Cardiac muscle cell (in vitro differentiated cells and primary cell): Measurements from ENCODE around the gene TMEM205. TPM values are rescaled to one million over a fixed set of nuclear protein-coding genes. Genes with fewer than 3 reads are reported as not detected.
A peak's percentile ranks its signal among the peaks of the same experiment; 100 is the strongest.

ENCODE experiments used
- DNase-seq, 2 donors: peaks; one replicate each; pipeline versions ENCODE4 v3.0.0 to v3.0.0-alpha.2; 2010 to 2017; ENCODE audit warnings: low read depth in 1 of 2, low spot score in 1 of 2
- H3K27ac ChIP-seq: fragments of 200-600 bp; sonication (generic); 2 replicates; pipeline ENCODE4 v1.5.1; 2016
- H3K27me3 ChIP-seq: fragments of 200-600 bp; sonication (generic); 2 replicates; pipeline ENCODE4 v1.6.0; 2016; ENCODE audit warnings: control low read depth
- H3K36me3 ChIP-seq: fragments of 200-600 bp; sonication (generic); 2 replicates; pipeline ENCODE4 v1.5.1; 2016; ENCODE audit warnings: control low read depth
- H3K4me1 ChIP-seq: fragments of 200-600 bp; sonication (generic); 2 replicates; pipeline ENCODE4 v1.8.1; 2017; ENCODE audit warnings: low read depth, mild to moderate bottlenecking, mixed run types
- H3K4me3 ChIP-seq: fragments of 200-600 bp; sonication (generic); 2 replicates; pipeline ENCODE4 v1.5.1; 2016; ENCODE audit warnings: mild to moderate bottlenecking
- H3K9me3 ChIP-seq: fragments of 200-600 bp; sonication (generic); 2 replicates; pipeline ENCODE4 v1.5.1; 2017; ENCODE audit warnings: low read depth, mild to moderate bottlenecking, control low read depth
- polyA plus RNA-seq: library from polyadenylated mRNA; unstranded; fragments of >200 nt; fragmentation: Nextera tagmentation; extraction: Ambion mirVana; gene quantifications from 2 replicates; pipeline ENCODE4 v1.2.1, GENCODE V29; 2016
- total RNA-seq: library from RNA; depleted of rRNA; stranded (reverse); fragments of >200 nt; gene quantifications from 2 replicates; pipeline ENCODE4 v1.2.3, GENCODE V29; 2016
- TF ChIP-seq, protein P1 (sequence below): IDR thresholded peaks from 2 replicates; pipeline ENCODE4 v1.5.1; 2012; ENCODE audit warnings: low read depth, mild to moderate bottlenecking, low read length

Gene TMEM205
- total and polyA plus RNA-seq, 2 experiments from 2014 or later: 137 to 154 TPM

GRCh38 chr19:11331502-11331901, 14.6 kb downstream of the TMEM205 start:
- no peaks in the 10 kb centered on the region for H3K9me3 ChIP-seq

DNA sequence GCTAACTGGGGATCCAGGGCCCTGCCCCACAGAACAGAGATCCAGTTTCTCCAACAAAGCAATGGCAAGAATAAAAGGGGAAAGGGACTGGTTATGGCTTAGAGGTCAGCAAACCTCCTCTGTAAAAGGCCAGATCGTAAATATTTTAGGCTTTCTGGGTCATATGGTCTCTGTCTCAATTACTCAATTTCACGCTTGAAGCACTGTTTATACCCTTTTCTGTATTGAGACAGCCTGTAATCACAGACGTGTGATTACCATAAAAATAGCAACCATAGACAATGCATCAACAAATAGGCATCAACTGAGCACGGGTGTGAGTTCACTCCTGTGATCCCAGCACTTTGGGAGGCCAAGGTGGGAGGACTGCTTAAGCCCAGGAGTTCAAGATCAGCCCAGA, 15.9 kb downstream of the TMEM205 start:
- H3K9me3 ChIP-seq: no peaks in the 10 kb centered on the region
- no peak overlapping the region for H3K27ac ChIP-seq
- TF ChIP-seq, protein P1, sequence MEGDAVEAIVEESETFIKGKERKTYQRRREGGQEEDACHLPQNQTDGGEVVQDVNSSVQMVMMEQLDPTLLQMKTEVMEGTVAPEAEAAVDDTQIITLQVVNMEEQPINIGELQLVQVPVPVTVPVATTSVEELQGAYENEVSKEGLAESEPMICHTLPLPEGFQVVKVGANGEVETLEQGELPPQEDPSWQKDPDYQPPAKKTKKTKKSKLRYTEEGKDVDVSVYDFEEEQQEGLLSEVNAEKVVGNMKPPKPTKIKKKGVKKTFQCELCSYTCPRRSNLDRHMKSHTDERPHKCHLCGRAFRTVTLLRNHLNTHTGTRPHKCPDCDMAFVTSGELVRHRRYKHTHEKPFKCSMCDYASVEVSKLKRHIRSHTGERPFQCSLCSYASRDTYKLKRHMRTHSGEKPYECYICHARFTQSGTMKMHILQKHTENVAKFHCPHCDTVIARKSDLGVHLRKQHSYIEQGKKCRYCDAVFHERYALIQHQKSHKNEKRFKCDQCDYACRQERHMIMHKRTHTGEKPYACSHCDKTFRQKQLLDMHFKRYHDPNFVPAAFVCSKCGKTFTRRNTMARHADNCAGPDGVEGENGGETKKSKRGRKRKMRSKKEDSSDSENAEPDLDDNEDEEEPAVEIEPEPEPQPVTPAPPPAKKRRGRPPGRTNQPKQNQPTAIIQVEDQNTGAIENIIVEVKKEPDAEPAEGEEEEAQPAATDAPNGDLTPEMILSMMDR: no peak
- H3K4me3 ChIP-seq: no peak overlapping the region
- peaks cover 3% of the 10 kb centered on the region for H3K36me3 ChIP-seq
- DNase-seq: no peak
- no peaks in the 10 kb centered on the region for H3K27me3 ChIP-seq
- H3K4me1 ChIP-seq: no peaks in the 10 kb centered on the region

More at GRCh38 chr19:11331502-11331901, 14.6 kb downstream of the TMEM205 start:
- H3K27me3 ChIP-seq: no peaks in the 10 kb centered on the region
- no peak overlapping the region for H3K4me3 ChIP-seq
- H3K4me1 ChIP-seq: no peaks in the 10 kb centered on the region
- no peak for DNase-seq
- TF ChIP-seq, protein P1: no peak
- peaks cover 3% of the 10 kb centered on the region for H3K36me3 ChIP-seq
- H3K27ac ChIP-seq: no peak overlapping the region

DNA sequence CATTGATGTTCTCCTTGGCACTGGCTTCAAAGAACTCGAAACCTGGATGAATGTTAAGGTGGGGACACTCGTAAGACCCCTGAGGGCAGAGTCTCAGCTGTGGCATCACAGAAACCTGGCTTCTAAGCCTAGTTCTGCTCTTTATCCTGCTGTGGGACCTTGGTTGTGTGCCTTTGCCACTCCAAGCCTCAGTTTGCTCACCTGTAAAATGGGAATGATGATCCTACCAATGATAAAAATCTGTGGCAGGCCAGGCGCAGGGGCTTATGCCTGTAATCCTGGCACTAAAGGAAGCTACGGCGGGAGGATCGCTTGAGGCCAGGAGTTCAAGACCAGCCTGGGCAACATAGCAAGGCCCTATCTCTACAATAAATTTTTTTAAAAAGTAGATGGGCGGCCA, 20.5 kb downstream of the TMEM205 start:
- no peaks in the 10 kb centered on the region for H3K9me3 ChIP-seq
- no peaks in the 10 kb centered on the region for H3K36me3 ChIP-seq
- TF ChIP-seq, protein P1: no peak
- H3K4me3 ChIP-seq: no peak overlapping the region
- no peak for DNase-seq
- H3K4me1 ChIP-seq: no peaks in the 10 kb centered on the region
- H3K27ac ChIP-seq: no peak overlapping the region
- no peaks in the 10 kb centered on the region for H3K27me3 ChIP-seq

- Histone ChIP-seq H3K27me3 (no peaks in the 10 kb centered on the region), H3K4me1 (no peaks in the 10 kb centered on the region), H3K4me3 (no peak overlapping the region), H3K9me3 (no peaks in the 10 kb centered on the region), H3K36me3 (no peaks in the 10 kb centered on the region), H3K27ac (no peak overlapping the region)
- TF ChIP-seq, protein P1: no peak
- DNase-seq: peak in 1 of 2 donors; percentile 25
Measured at GRCh38 chr19:11324748-11325389, 21.2 kb downstream of the TMEM205 start.

DNA sequence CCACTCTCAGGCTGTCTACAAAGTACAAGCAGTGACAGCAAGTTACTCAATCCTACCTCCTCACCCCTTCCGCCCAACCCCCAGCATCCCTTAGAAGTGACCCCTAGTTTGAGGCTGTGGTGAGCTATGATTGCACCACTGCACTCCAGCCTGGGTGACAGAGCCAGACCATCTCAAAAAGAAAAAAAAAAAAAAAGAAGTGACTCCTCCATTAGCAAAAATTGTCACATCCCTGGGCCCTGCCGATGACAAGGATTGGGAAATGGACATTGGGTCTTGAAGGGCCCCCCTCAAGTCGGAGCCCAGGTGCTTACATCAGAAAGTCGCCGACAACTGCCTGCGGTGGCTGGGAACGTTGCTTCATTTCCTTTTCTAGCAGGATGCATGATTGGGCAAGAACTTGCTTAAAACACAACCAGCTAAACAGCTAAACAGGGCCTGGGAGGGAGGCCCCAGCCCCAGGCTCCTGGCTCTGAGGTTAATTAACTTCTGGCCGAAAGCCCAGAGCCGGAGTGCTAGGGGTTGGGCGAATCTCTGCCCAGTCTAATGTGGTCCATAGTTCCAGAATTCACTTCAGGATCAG, 21.9 kb downstream of the TMEM205 start:
- H3K4me3 ChIP-seq: no peak overlapping the region
- H3K27ac ChIP-seq: no peak overlapping the region

More for the DNA sequence above, 21.9 kb downstream of the TMEM205 start:
- DNase-seq: peak in 1 of 2 donors; percentile 98
- Histone ChIP-seq H3K9me3 (no peaks in the 10 kb centered on the region), H3K36me3 (no peaks in the 10 kb centered on the region), H3K27me3 (no peaks in the 10 kb centered on the region), H3K4me1 (no peaks in the 10 kb centered on the region)
- TF ChIP-seq, protein P1: no peak
